ENCODE results near the gene CACNA1D.

DNA sequence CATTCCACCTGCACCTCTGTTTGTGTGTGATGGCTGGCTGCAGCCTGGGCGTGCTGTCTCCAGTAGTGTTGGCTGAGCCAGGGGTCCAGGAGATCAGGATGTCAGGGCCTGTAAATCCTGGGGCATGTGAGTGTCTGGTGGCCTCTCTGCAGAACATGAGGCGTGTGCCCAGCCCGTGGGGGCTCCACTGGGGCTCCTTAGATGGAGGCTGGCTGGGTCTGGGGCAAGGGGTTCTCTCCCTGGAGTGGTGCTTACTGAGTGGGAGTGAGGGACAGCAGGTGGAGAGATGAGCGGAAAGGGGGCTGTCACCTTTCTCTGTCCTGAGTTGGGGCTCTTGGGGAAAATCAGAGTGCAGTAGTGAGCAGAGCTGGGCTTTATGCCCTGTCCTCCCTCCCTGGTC lies 199.6 kb downstream of the CACNA1D start:
- TF ChIP-seq POLR2A (IDR thresholded peaks at IDR 0.05) (no peak), CTCF (IDR thresholded peaks at IDR 0.05) (no peak), POLR2AphosphoS5 (IDR thresholded peaks at IDR 0.05) (no peak), EP300 (IDR thresholded peaks at IDR 0.05) (no peak)
